DMS 273 treated with DMSO at 0.1 percent for 48 hours (cell line): ENCODE results near the gene GAS2L1.

Source experiments
- DNase-seq: peaks from one replicate; lab custom pipeline; 2025; lab: John Stamatoyannopoulos, UW

Gene GAS2L1

DNA sequence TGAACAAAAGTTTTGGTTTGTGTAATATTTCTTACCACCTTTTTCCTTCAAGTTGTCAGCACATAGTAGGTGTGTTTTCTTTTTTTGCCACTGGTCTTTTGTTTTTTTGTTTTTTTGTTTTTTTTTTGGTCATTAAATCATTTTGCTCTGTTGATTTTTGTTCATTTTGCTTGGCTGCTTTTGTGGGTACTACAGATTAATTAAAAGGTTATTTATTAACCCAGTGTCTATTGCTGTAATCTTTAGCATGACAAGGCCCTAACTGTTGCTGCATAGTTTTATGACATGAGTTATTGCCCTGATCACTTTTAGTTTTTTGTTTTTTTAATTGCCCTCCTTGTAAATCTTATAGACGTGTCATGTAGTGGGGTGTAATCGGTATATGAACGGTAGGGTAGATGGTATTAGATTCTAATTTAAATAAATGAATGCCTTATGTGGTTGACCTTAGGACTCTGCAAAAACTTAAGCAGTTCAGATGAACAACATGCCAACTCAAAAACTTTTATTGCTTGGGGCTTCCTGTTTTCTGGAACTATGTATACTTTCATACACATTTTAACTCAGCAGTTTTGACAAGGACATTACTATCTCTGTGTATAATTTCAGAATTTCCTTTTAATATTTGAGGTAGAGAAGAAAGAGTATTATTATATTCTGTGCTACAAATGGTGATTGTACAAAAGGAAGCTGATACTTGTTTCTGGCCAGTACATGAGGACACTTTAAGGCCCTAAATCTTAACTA lies 30.5 kb upstream of the GAS2L1 start:
- DNase-seq: no peak

DNA sequence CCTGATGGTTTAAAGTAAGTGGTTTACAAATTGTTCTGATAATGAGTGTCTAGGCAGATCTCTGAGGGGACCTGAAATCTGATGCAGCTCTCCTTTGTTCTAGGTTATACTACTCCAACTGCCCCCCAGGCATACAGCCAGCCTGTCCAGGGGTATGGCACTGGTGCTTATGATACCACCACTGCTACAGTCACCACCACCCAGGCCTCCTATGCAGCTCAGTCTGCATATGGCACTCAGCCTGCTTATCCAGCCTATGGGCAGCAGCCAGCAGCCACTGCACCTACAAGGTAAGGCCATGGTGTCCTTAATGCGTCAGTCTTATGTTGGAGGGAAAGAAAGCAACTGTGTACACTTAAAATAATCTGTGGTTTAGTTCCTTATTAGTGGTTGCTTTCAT lies 28.5 kb upstream of the GAS2L1 start:
- DNase-seq: no peak

DNA sequence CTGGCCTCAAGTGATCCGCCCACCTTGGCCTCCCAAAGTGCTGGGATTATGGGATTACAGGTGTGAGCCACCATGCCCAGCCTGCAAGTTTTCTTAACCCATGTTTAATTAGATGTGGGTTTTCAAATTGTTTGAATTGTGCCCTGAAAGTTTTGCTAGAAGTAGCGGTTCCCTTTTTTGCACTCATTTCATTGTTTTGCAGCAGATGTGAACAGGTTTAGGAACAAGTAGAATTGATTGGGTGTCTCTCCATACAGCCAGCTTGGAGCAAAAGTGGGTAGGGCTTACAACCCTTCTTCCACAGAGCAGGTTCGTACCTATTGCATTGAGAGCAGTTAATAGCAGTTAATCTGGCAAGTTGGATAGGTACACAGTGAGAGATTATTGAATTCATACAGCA lies 22.3 kb upstream of the GAS2L1 start:
- no peak for DNase-seq

DNA sequence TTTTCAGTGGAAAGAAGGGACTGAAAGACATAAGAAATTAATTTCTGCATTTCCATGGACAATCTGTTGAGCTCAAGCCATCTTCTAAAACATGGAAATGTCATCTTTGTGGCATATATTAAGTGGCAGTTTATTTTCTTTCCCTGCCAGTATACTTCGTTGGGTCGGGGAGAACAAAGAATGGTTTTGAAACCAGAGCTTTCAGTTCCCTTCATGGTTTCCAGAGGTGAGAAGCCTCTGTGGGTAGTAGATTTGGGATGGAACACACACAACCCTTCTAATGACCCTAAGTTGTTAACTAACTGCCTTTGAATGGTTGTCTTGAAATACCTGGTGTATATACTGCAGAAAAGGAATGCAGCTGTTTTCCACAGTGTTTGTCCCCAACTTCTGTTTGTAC lies 17.6 kb upstream of the GAS2L1 start:
- no peak for DNase-seq

DNA sequence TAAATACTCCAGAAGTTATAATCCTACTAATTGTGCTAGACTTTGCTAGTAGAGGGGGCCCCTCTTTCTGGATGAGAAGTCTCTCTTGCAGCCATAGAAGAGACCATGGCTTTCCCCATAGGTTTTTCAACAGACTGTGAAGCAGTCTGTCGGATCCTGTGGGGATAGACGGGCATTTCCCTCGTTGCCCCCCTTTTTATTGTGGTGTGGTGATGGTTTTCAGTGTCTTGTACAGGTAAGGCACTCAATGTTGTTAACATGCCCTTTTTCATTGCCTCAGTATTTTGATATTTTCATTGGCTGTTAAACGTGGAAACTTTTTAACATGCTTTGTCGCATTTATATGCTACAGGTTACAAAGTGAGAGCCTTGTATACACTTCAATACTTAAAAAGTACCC lies 16.4 kb upstream of the GAS2L1 start:
- DNase-seq: no peak

DNA sequence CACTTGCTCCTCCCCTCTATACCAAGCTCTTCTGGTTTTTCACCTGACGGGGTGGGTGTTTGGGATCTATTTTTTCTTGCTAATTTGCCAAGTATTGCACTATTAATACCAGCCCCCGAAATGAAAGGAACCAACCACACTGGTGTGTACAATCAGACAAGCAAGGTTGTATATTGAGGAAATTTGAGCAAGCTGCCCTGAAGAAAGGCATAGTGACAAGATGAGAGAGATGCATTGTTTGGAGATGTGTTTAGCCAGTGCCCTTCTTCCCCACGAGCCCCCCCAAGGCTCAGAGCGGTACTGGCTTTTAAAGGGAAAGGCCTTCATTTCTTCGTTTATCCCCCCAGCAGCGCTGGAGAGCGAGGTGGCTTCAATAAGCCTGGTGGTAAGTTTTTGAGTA lies 15.2 kb upstream of the GAS2L1 start:
- DNase-seq: no peak

DNA sequence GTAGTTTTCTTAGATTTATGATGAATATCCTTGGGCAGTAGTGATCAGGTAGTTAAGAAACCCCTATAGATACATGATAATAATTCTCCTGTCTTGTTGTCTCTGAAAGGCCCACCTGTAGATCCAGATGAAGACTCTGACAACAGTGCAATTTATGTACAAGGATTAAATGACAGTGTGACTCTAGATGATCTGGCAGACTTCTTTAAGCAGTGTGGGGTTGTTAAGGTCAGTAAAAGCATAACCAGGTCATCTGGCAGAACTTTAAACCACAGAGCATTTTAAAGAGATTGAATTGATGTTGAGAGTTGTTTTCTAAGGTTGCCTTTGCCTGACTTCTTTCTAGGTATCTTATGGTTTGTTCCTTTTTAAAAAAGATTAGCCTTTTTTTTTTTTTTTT lies 14.1 kb upstream of the GAS2L1 start:
- no peak for DNase-seq

DNA sequence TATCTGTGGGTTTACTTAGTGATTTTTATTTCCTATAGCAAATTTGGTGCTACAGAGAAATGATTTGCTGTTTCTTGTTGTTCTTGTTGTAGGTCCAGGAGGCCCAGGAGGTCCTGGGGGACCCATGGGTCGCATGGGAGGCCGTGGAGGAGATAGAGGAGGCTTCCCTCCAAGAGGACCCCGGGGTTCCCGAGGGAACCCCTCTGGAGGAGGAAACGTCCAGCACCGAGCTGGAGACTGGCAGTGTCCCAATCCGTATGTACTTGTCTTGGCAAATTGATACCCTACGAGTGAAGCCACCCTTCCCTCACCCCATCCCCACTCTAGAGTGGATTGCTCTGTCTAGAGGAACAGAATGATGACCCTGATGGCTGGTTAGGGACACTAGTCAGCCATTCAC lies 7.8 kb upstream of the GAS2L1 start:
- no peak for DNase-seq

DNA sequence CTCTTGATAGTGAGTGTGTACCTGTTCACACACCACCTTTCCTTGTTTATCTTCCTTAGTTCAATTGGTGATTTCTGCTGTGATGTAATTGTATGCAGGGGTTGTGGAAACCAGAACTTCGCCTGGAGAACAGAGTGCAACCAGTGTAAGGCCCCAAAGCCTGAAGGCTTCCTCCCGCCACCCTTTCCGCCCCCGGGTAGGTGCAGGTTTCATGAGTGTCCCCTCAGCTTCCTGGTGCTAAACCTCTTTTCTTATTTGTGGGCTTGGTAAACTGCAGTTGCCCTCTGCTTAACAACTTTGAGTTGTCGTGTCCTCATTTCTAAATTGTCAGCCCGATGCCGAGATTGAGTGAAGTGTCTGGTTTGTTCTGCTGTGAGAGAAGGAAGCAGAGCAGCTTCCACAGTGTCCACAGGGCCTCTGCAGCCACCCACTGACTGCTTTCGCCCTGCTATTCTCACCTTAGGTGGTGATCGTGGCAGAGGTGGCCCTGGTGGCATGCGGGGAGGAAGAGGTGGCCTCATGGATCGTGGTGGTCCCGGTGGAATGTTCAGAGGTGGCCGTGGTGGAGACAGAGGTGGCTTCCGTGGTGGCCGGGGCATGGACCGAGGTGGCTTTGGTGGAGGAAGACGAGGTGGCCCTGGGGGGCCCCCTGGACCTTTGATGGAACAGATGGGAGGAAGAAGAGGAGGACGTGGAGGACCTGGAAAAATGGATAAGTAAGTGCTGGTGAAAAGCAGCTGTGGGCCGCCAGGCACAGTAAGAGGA lies 7.1 kb upstream of the GAS2L1 start:
- no peak for DNase-seq

DNA sequence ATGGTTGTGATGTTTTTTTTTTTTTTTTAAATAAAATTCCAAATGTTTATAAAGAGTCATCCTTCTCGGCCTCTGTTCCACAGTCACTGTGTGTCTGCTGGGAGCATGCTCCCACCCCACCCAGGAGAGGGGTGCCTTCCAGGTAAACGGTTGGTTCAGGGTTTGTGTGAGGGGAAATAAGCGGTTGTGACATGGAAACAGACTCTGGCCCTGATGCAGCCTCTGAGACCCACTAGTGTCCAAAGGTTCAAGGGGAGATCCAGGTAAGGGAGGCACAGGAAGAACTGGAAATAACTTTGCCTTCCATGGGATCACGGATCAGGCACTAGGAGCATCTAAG lies 6.0 kb upstream of the GAS2L1 start:
- no peak for DNase-seq

DNA sequence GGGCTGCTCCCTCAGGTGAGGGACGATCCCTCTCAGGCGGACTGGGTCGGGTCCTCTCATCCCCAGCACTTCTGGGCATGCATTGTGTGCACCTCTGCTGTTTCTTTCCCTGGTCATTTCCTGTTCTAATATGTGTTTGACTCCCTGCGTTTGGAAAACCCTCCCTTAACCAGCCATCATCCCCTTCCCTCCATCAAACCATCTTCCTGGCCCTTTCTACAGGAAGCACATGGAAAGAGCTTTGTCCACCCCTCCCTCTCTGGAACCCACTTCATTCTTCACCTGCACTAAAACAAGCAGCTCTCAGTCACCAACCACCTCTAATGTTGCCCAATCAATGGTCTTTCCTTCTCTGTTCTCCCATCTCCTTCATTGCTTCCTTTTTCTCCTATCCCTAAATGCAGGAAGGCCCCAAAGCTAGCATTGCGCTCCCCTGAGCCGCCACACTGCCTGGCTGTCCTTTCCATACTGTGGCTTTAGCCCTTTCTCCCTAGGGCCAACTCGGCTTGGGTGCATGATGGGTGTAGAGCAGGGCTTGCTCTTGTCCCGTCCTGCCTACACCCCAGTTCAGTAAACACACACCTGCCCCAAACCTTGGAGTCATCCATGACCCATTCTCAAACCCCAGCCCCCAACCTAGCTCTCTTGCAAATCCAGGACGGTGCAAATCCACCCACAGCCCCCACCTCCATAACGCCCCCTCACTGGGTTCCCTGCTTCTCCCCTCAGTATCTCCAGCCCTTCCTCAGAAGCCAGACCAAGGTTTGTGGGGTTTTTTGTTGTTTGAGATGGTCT lies 5.4 kb upstream of the GAS2L1 start:
- DNase-seq: no peak

DNA sequence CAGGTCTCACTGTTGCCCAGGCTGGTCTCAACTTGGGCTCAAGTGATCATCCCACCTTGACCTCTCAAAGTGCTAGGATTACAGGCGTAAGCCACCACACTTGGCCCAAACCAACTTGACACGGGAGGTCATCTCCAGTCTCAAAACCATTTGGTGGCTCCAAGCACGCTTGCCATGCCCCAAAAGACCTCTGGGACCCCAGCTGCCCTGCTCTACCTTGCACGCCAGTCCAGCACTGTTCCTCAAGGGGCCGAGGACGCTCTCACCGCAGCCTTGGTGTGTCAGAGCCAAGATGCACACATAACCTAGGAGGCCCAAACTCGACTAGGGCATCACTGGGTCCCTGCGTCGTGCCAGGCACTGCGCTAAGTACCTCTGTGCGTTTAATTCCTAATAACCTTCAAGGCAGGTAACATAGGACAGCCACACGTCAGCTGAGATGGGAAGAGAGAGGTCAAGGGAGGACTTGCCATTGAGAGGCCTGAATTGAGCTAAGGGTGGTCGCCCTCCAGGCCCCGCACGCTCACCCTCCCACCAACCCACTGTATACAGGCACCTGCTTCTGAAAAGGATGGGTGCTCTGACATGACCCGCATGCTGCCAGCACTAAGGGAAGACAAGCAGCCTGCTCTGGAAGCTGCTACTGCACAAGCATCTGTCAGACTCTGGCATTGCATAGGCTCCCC lies 4.6 kb upstream of the GAS2L1 start:
- no peak for DNase-seq

DNA sequence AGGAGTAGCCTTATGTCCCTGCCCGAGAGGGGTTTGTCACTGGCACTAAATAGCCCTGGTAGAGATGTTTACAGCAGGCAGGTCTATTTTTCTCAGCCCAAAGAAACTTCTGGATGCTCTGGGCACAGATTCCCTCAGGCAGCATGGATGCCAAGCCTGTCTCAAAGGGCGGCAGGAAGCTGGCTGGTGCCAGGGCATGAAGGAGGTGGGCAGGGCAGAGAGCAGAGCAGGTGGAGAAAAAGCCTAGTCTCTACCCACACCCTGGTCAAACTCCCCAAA lies 4.1 kb upstream of the GAS2L1 start:
- DNase-seq: no peak

DNA sequence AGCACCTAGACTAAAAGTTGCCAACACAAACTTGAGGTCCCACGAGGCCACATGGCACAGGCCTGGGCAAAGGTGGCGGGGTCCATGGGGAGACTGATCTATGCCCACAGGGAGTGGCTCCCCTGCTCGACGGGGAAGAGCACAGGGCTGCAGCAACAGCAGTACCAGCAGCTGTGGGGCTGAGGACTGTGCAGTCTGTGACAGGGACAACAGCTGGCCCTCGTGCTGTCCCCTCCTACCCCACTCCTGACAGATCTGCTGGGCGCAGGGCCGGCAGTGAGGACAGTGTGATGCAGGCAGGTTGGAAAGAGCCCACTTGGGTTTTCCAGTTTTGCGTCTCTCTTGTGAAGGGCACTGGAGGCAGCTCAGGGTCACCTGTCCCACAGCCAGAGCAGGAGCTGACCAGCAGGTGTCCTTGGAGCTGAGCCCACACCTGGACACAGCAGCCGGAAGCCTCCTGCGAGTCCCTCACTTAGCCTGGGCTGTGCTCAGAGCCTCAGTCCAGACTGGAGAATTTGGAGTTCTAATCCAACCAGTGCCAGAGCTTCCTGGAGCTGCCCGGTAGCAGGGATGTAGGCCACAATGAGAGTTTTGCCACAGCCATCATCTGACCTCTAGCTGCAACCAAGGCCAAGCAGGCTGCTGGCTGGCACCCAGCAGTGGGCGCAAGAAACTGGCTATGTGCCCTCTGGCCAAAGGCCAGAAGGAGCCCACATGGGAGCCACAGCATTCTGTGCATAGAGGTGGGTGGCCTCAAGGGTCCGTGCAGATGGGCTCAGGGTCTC lies 3.6 kb upstream of the GAS2L1 start:
- no peak for DNase-seq

DNA sequence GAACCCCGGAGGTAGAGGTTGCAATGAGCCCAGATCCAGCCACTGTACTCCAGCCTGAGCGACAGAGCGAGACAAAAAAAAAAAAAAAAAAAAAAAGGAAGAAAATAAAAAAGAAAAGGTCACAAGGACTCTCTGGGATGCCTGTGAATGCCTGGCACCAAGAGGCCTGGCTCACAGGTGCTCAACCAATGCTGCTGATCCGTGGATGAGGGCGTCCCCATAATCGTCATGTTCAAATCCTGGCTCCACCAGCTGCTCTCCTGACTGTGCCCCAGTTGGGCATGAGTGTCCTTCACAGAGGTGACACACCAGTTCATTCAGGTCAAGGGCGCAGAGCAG lies 645 bp upstream of the GAS2L1 start:
- no peak for DNase-seq

DNA sequence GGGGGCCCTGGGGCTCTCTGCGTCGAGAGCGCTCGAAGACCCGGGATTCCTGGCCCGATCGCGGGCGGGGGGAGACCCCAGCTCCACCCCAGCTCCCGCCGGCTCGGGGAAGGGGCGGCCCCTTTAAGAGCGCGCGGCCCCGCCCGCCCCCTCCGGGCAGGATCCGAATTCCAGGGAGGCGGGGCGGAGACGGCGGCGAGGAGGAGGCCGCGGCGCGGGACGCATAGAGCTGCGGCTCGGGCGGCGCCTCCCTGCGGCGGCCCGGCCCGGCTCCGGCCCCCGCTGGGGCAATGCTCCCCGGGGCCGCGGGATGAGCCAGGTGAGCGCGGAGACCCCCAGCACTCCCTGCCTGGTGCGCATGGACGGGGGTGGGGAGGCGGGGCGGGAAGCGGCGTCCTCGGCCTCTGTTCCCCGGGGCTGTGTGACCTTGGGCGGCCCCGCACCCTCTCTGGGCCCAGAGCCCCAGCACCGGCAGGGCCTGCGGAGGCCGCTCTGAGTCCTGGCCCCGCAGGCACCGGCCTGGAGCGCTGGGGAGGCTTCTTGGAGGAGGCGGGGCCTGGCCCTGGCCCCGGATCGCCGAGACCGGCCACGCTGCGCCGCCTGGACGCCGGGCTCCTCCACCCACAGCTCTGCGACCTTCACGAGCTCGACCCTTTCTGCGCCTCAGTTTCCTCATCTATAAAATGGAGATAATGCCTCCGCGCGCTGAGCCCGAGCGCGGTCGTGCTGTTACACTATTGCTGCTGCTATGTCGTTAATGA lies 565 bp downstream of the GAS2L1 start:
- no peak for DNase-seq

DNA sequence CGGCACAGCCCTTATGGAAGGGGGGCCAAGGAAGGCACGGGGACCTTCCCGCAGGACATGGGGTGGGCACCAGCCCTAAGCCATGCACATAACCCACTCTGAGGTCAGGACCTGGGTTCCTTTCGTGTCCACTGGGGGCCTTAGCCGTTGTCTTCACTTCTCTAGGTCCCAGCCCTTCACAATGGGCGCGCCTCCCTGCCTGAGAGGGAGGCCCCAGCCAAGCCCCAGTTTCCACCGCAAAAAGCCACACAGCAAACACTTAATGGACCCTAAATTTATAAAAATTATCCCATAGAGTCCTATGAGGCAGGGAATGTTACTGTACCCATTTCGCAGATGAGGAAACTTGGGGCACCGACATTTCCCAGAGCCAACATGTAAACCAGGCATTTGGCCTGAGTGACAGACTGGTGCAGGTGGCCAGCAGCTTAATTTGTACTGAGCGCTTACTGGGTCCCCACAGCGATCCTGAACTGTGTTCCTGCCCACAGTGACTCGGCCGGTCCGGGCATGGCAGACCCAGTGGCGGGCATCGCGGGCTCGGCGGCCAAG lies 1.2 kb downstream of the GAS2L1 start:
- no peak for DNase-seq

DNA sequence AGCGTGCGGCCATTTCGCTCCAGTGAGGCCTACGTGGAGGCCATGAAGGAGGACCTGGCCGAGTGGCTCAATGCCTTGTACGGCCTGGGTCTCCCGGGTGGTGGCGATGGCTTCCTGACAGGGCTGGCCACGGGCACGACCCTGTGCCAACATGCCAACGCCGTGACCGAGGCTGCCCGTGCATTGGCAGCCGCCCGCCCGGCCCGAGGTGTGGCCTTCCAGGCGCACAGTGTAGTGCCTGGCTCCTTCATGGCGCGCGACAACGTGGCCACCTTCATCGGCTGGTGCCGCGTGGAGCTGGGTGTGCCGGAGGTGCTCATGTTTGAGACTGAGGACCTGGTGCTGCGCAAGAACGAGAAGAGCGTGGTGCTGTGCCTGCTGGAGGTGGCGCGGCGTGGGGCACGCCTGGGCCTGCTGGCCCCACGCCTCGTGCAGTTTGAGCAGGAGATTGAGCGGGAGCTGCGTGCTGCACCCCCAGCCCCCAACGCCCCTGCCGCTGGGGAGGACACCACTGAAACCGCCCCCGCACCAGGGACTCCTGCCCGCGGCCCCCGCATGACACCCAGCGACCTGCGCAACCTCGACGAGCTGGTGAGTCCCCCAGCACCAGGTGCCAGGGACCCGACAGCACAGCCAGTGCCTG lies 1.8 kb downstream of the GAS2L1 start:
- DNase-seq: no peak

DNA sequence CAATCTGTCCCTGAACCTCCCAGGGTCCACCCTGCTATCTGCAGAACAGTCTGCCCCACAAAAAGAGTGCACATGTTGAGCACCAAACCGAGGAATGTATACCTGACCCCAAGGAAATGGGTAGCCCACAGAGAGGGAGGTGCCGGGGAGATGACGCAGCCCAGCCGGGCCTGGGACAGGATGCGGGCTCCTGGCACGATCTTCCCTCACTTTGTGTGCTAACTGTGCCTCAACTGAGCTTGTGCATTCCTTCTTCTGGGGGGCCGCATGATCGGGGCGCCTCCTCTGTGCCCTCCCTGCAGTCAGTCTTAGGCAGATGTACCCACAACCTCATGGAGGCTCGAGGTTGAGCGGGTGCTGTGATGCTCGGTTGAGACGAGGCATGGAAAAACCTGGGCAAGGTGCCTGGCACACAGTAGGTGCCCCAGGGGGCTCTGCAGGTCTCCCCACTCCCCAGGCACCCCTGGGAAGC lies 2.4 kb downstream of the GAS2L1 start:
- no peak for DNase-seq

DNA sequence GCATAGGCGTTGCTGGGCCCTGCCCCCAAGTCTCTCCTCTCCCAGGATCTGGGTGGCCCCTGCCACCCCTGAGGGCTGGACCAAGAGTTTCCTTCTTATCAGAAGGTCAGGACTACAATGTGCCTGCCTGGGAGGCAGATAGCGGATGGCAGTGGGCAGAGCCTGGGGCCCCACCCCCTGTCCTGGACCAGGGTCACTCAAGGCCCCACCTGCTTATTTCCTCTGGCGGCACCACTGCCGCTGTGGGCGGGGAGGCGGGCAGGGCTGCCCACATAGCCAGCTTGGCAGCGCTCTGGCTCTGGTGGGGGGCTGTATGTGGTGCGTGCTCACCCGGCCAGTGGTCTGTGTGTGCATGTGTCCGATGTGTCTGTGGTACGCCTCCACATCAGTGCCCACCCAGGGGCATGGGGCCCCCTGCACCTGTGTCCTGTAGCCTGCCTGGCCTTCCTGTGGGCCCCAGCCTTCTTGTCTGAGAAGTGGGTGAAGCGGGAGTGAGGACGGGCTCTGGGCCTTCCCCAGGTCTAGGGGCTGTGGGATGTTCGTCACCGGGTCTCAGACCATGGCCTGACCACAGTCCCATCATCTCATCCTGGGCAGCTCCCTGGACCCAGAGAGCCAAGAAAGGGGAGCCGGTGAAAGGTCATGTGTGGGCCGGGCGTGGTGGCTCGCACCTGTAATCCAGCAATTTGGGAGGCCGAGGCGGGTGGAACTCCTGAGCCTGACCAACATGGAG lies 3.0 kb downstream of the GAS2L1 start:
- DNase-seq: no peak
